GM23338 (cell line): ENCODE results near the gene MEF2D.

Experiments
- EZH2 ChIP-seq: fragments of 200-600 bp; sonication (generic); IDR thresholded peaks from one replicate; pipeline ENCODE4 v1.8.0; 2017; ENCODE audit warnings: antibody characterized with exemption, mild to moderate bottlenecking, low read depth; ENCODE audit not compliant: unreplicated experiment
- EZH2phosphoT487 ChIP-seq: fragments of 200-600 bp; sonication (generic); IDR thresholded peaks from one replicate; pipeline ENCODE4 v1.8.1; 2018; ENCODE audit warnings: antibody characterized with exemption; ENCODE audit not compliant: unreplicated experiment
- JUNB ChIP-seq: IDR thresholded peaks from one replicate; pipeline ENCODE4 v1.6.1; 2016; ENCODE audit warnings: antibody characterized with exemption; ENCODE audit not compliant: unreplicated experiment
- NANOG ChIP-seq: IDR thresholded peaks from 2 replicates; pipeline ENCODE4 v1.6.1; 2016; ENCODE audit warnings: antibody characterized with exemption, borderline replicate concordance
- POLR2AphosphoS5 ChIP-seq: IDR thresholded peaks from 2 replicates; pipeline ENCODE4 v1.6.1; 2016; ENCODE audit warnings: antibody characterized with exemption, low read depth
- STAT1 ChIP-seq: IDR thresholded peaks from one replicate; pipeline ENCODE4 v1.6.1; 2016; ENCODE audit warnings: antibody characterized with exemption; ENCODE audit not compliant: unreplicated experiment
- ZNF114 ChIP-seq: fragments of 250-450 bp; sonication (Bioruptor Pico); IDR thresholded peaks from 2 replicates; pipeline ENCODE4 v1.5.0; 2020; ENCODE audit warnings: mild to moderate bottlenecking, moderate library complexity
- ZNF462 ChIP-seq: fragments of 250-450 bp; sonication (Bioruptor Pico); IDR thresholded peaks from 2 replicates; pipeline ENCODE4 v1.5.0; 2020; ENCODE audit warnings: mild to moderate bottlenecking, moderate library complexity
- TF ChIP-seq, protein P1 (sequence below), 2 experiments: fragments of 200-600 bp in 1 of 2; sonication (generic) in 1 of 2; conservative IDR thresholded peaks; 2 replicates each; pipeline versions ENCODE4 v1.5.1 to v1.6.1; 2016 to 2017; ENCODE audit warnings: antibody characterized with exemption in 2 of 2, low read depth in 2 of 2, mild to moderate bottlenecking in 2 of 2, moderate library complexity in 1 of 2
- TF ChIP-seq, protein P2 (sequence below): IDR thresholded peaks from one replicate; pipeline ENCODE4 v1.6.1; 2018; ENCODE audit warnings: antibody characterized with exemption; ENCODE audit not compliant: unreplicated experiment
- TF ChIP-seq, protein P3 (sequence below): IDR thresholded peaks from 2 replicates; pipeline ENCODE4 v1.6.1; 2016; ENCODE audit warnings: antibody characterized with exemption

DNA sequence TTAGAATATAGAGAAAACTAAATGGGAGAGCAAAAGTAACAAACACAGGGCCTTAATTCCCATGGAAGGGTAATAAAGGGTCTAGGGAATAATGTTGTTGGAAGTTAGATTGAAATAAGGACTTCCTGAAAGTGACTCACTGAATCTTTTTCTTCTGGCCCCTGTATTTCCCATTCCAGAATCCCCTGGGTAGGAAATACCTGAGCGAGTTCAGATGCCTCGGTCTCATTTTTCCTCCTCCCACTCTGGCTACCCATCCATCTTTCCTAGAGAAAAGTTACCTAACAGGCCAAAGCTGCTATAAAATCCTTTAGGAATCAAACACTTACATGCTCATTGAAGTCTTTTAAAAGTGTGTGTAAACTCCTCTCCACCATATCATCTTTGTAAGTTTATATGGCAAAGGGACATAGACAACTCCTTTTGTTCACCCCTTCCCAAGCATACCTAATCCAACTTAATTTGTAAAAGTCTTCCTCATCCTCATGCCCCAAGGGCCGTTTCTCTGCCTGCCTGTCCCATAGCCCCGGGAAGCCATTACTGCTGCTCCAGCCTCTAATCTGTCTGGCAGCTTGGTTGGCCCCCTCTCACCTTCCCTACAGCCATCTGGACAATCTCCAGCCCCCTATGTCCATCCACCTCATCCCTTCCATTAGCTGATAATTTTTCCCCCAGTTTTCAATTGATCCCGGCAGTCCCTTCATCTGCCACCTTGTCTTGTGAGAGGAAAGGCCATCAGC is 3.3 kb upstream of the MEF2D start:
- TF ChIP-seq POLR2AphosphoS5 (no peak), EZH2 (no peak), EZH2phosphoT487 (no peak), ZNF114 (CRISPR knock-in tag) (no peak), JUNB (no peak), NANOG (no peak), STAT1 (no peak), ZNF462 (CRISPR knock-in tag) (no peak)
- TF ChIP-seq, protein P1, sequence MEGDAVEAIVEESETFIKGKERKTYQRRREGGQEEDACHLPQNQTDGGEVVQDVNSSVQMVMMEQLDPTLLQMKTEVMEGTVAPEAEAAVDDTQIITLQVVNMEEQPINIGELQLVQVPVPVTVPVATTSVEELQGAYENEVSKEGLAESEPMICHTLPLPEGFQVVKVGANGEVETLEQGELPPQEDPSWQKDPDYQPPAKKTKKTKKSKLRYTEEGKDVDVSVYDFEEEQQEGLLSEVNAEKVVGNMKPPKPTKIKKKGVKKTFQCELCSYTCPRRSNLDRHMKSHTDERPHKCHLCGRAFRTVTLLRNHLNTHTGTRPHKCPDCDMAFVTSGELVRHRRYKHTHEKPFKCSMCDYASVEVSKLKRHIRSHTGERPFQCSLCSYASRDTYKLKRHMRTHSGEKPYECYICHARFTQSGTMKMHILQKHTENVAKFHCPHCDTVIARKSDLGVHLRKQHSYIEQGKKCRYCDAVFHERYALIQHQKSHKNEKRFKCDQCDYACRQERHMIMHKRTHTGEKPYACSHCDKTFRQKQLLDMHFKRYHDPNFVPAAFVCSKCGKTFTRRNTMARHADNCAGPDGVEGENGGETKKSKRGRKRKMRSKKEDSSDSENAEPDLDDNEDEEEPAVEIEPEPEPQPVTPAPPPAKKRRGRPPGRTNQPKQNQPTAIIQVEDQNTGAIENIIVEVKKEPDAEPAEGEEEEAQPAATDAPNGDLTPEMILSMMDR (conservative IDR thresholded peaks at IDR 0.05; ENCODE audit: low read depth in 2 of 2): no peak
- TF ChIP-seq, protein P2, sequence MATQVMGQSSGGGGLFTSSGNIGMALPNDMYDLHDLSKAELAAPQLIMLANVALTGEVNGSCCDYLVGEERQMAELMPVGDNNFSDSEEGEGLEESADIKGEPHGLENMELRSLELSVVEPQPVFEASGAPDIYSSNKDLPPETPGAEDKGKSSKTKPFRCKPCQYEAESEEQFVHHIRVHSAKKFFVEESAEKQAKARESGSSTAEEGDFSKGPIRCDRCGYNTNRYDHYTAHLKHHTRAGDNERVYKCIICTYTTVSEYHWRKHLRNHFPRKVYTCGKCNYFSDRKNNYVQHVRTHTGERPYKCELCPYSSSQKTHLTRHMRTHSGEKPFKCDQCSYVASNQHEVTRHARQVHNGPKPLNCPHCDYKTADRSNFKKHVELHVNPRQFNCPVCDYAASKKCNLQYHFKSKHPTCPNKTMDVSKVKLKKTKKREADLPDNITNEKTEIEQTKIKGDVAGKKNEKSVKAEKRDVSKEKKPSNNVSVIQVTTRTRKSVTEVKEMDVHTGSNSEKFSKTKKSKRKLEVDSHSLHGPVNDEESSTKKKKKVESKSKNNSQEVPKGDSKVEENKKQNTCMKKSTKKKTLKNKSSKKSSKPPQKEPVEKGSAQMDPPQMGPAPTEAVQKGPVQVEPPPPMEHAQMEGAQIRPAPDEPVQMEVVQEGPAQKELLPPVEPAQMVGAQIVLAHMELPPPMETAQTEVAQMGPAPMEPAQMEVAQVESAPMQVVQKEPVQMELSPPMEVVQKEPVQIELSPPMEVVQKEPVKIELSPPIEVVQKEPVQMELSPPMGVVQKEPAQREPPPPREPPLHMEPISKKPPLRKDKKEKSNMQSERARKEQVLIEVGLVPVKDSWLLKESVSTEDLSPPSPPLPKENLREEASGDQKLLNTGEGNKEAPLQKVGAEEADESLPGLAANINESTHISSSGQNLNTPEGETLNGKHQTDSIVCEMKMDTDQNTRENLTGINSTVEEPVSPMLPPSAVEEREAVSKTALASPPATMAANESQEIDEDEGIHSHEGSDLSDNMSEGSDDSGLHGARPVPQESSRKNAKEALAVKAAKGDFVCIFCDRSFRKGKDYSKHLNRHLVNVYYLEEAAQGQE: no peak
- TF ChIP-seq, protein P3, sequence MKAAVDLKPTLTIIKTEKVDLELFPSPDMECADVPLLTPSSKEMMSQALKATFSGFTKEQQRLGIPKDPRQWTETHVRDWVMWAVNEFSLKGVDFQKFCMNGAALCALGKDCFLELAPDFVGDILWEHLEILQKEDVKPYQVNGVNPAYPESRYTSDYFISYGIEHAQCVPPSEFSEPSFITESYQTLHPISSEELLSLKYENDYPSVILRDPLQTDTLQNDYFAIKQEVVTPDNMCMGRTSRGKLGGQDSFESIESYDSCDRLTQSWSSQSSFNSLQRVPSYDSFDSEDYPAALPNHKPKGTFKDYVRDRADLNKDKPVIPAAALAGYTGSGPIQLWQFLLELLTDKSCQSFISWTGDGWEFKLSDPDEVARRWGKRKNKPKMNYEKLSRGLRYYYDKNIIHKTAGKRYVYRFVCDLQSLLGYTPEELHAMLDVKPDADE: no peak
